HCT116 (cell line): ENCODE results near the gene TENT5D. TPM values are rescaled to one million over a fixed set of nuclear protein-coding genes. Genes with fewer than 3 reads are reported as not detected.

Source experiments
- CTCF ChIP-seq, 3 experiments: fragments of 200-600 bp in 1 of 3; sonication (generic) in 1 of 3; IDR thresholded peaks in 2 of 3; conservative IDR thresholded peaks in 1 of 3; 2 replicates each; pipeline ENCODE4 v1.5.1; 2012 to 2017; ENCODE audit warnings: low read depth in 2 of 3, low read length in 2 of 3, antibody characterized with exemption in 1 of 3, borderline replicate concordance in 1 of 3, control low read depth in 1 of 3, mild to moderate bottlenecking in 1 of 3, mixed read lengths in 1 of 3, mixed run types in 1 of 3, moderate library complexity in 1 of 3; ENCODE audit not compliant: insufficient read depth in 1 of 3
- EGR1 ChIP-seq: IDR thresholded peaks from 2 replicates; pipeline ENCODE4 v1.6.1; 2012; ENCODE audit warnings: low read depth
- ELF1 ChIP-seq: IDR thresholded peaks from 2 replicates; pipeline ENCODE4 v1.6.1; 2012; ENCODE audit warnings: low read depth, borderline replicate concordance
- FOSL1 ChIP-seq: IDR thresholded peaks from 2 replicates; pipeline ENCODE4 v1.6.1; 2012; ENCODE audit warnings: low read depth
- JUND ChIP-seq: IDR thresholded peaks from 2 replicates; pipeline ENCODE4 v1.6.1; 2012
- MAX ChIP-seq: IDR thresholded peaks from 2 replicates; pipeline ENCODE4 v1.6.1; 2012
- POLR2A ChIP-seq: IDR thresholded peaks from 2 replicates; pipeline ENCODE4 v1.7.0; 2011; ENCODE audit warnings: borderline replicate concordance; ENCODE audit not compliant: insufficient read depth, insufficient read length; ENCODE audit errors: extremely low read depth
- POLR2AphosphoS5 ChIP-seq: IDR thresholded peaks from 2 replicates; pipeline ENCODE4 v1.6.1; 2011; ENCODE audit warnings: mild to moderate bottlenecking, low read depth, low read length, moderate library complexity
- RAD21 ChIP-seq: IDR thresholded peaks from 2 replicates; pipeline ENCODE4 v1.6.1; 2012; ENCODE audit warnings: low read depth, mild to moderate bottlenecking
- ZNF274 ChIP-seq: fragments of 200-500 bp; sonication (Bioruptor generic); IDR thresholded peaks from 2 replicates; pipeline ENCODE4 v1.6.1; 2014; ENCODE audit warnings: mild to moderate bottlenecking, low read depth, low read length, inconsistent platforms
- total RNA-seq: library from RNA; stranded (reverse); gene quantifications from one replicate; pipeline ENCODE4 v1.2.1, GENCODE V29; 2021; ENCODE audit not compliant: unreplicated experiment

Gene TENT5D
- total RNA-seq, 1 experiment from 2014 or later, result not detected

GRCh38 chrX:80489166-80489565 lies 68.9 kb downstream of the TENT5D start (continued):
- no peak for TF ChIP-seq POLR2A
- no peak for TF ChIP-seq FOSL1
- TF ChIP-seq POLR2AphosphoS5, result no peak
- TF ChIP-seq ZNF274, result no peak
- no peak for TF ChIP-seq CTCF (IDR thresholded peaks at IDR 0.05 in 2 of 3, conservative IDR thresholded peaks at IDR 0.05 in 1 of 3; ENCODE audit: borderline replicate concordance in 1 of 3, insufficient read depth in 1 of 3, low read depth in 2 of 3, low read length in 2 of 3)
- no peak for TF ChIP-seq JUND
- TF ChIP-seq MAX, result no peak
- TF ChIP-seq ELF1, result no peak
- no peak for TF ChIP-seq EGR1
- TF ChIP-seq RAD21, result no peak
- TF ChIP-seq, all 23 proteins: peak for 0
